Limb (tissue), 2 donors: ENCODE measurements around the gene THOC7.

Experiments used
- DNase-seq, 2 donors: peaks; one replicate each; pipeline ENCODE4 v3.0.0-alpha.2; 2016; ENCODE audit errors: extremely low spot score in 2 of 2

THOC7 gene

GRCh38 chr3:63878394-63879060 lies 14.9 kb upstream of the THOC7 start:
- no peak for DNase-seq

- no peak for DNase-seq
These were observed 14.3 kb upstream of the THOC7 start for GRCh38 chr3:63877737-63878393.

- no peak for DNase-seq
These were observed 12.7 kb upstream of the THOC7 start for GRCh38 chr3:63876260-63876659.

- no peak for DNase-seq
These were observed 11.9 kb upstream of the THOC7 start for GRCh38 chr3:63875510-63875909.

GRCh38 chr3:63874769-63875168 lies 11.2 kb upstream of the THOC7 start:
- DNase-seq = no peak

- no peak for DNase-seq
These were observed 8.7 kb upstream of the THOC7 start for GRCh38 chr3:63872135-63872924.

GRCh38 chr3:63870615-63871005 lies 7.0 kb upstream of the THOC7 start:
- no peak for DNase-seq

- no peak for DNase-seq
These were observed 6.5 kb upstream of the THOC7 start for GRCh38 chr3:63869940-63870614.

GRCh38 chr3:63867225-63867624 lies 3.6 kb upstream of the THOC7 start:
- DNase-seq = no peak

- no peak for DNase-seq
These were observed 1.3 kb upstream of the THOC7 start for GRCh38 chr3:63864965-63865327.

- peak in 1 of 2 donors; percentile 74 for DNase-seq
These were observed 681 bp upstream of the THOC7 start for GRCh38 chr3:63864008-63864964.

- no peak for DNase-seq
These were observed 828 bp downstream of the THOC7 start for GRCh38 chr3:63862804-63863149.

- DNase-seq = no peak
These were observed 2.3 kb downstream of the THOC7 start for GRCh38 chr3:63861306-63861705.

GRCh38 chr3:63860776-63861175 lies 2.8 kb downstream of the THOC7 start:
- DNase-seq = no peak

GRCh38 chr3:63857311-63857710 lies 6.3 kb downstream of the THOC7 start:
- DNase-seq = no peak

GRCh38 chr3:63855333-63855940 lies 8.2 kb downstream of the THOC7 start:
- DNase-seq = no peak

GRCh38 chr3:63853106-63853505 lies 10.5 kb downstream of the THOC7 start:
- no peak for DNase-seq

- DNase-seq = no peak
These were observed 12.3 kb downstream of the THOC7 start for GRCh38 chr3:63851287-63851686.

- no peak for DNase-seq
These were observed 14.4 kb downstream of the THOC7 start for GRCh38 chr3:63849175-63849574.

- DNase-seq = no peak
These were observed 15.7 kb downstream of the THOC7 start for GRCh38 chr3:63847718-63848450.
